Panc1 (cell line): ENCODE results near the gene TMEM184A. TPM values are rescaled to one million over a fixed set of nuclear protein-coding genes. Genes with fewer than 3 reads are reported as not detected.

Experiments used
- ATAC-seq: fragments of 200-7000 bp; cut with Tn5 transposase; 2 replicates; pipeline ENCODE4 v1.9.1; 2020; ENCODE audit warnings: mild to moderate bottlenecking, moderate library complexity
- BruUV-seq: library from RNA; stranded (reverse); fragments of 400-500 nt; replicated peaks from 2 replicates; lab custom pipeline; 2021; lab: Mats Ljungman, UMichigan
- CTCF ChIA-PET: fragments of 300-600 bp; sonication (Branson Sonifier 250); formaldehyde crosslinking; loops from one replicate; lab custom pipeline; 2022; ENCODE audit warnings: antibody characterized with exemption; lab: Charles Lee
- POLR2A ChIA-PET: fragments of 300-600 bp; sonication (Branson Sonifier 250); formaldehyde crosslinking; loops from one replicate; lab custom pipeline; 2022; ENCODE audit warnings: antibody characterized with exemption; lab: Charles Lee
- DNase-seq: peaks from one replicate; pipeline ENCODE4 v3.0.0-alpha.2; 2010; ENCODE audit warnings: low read depth, low spot score
- H3K27ac ChIP-seq: 2 replicates; pipeline ENCODE4 v1.5.1; 2011; ENCODE audit warnings: mild to moderate bottlenecking, low read length, inconsistent platforms
- H3K27me3 ChIP-seq: fragments of 200-500 bp; sonication (Bioruptor generic); 2 replicates; pipeline ENCODE4 v1.6.0; 2014; ENCODE audit warnings: low read length, inconsistent platforms; ENCODE audit not compliant: control insufficient read depth, insufficient read depth
- H3K36me3 ChIP-seq: fragments of 200-500 bp; sonication (Bioruptor generic); 2 replicates; pipeline ENCODE4 v1.5.1; 2014; ENCODE audit warnings: inconsistent platforms, mild to moderate bottlenecking, low read length, moderate library complexity; ENCODE audit not compliant: control insufficient read depth, insufficient read depth
- H3K4me1 ChIP-seq: 2 replicates; pipeline ENCODE4 v1.5.1; 2011; ENCODE audit warnings: inconsistent platforms, mild to moderate bottlenecking, low read length, moderate library complexity; ENCODE audit not compliant: control insufficient read depth, insufficient read depth
- H3K4me3 ChIP-seq, 2 experiments: 2 replicates each; pipeline ENCODE4 v1.5.1; 2011 to 2012; ENCODE audit warnings: low read depth in 2 of 2, low read length in 2 of 2, mild to moderate bottlenecking in 2 of 2, inconsistent platforms in 1 of 2, moderate library complexity in 1 of 2
- H3K9me3 ChIP-seq: fragments of 200-500 bp; sonication (Bioruptor generic); 2 replicates; pipeline ENCODE4 v1.5.1; 2014; ENCODE audit warnings: low read depth, mild to moderate bottlenecking, inconsistent platforms, low read length, moderate library complexity; ENCODE audit not compliant: control insufficient read depth, insufficient read depth
- POLR2AphosphoS5 ChIP-seq: IDR thresholded peaks from 2 replicates; pipeline ENCODE4 v1.6.1; 2012; ENCODE audit warnings: mild to moderate bottlenecking, low read depth, low read length, moderate library complexity
- SIN3A ChIP-seq: IDR thresholded peaks from 2 replicates; pipeline ENCODE4 v1.6.1; 2012; ENCODE audit warnings: low read depth, mild to moderate bottlenecking, low read length, moderate library complexity, borderline replicate concordance; ENCODE audit not compliant: insufficient read depth
- TCF7L2 ChIP-seq: IDR thresholded peaks from 2 replicates; pipeline ENCODE4 v1.6.1; 2011; ENCODE audit warnings: mild to moderate bottlenecking, low read depth, low read length, inconsistent platforms
- in situ Hi-C: cut with HindIII; loops from 2 replicates; pipeline ENCODE4 v1.10.0; 2016; ENCODE audit warnings: low sequenced_read_pairs, low pct_unique_long_range_greater_than_20kb
- intact Hi-C: fragments of 100-400 bp; cut with micrococcal nuclease; formaldehyde crosslinking; loops from one replicate; pipeline ENCODE4 v1.10.0; 2022; ENCODE audit not compliant: unreplicated experiment
- total RNA-seq: library from RNA; stranded (reverse); gene quantifications from one replicate; pipeline ENCODE4 v1.2.1, GENCODE V29; 2021; ENCODE audit not compliant: unreplicated experiment
- TF ChIP-seq, protein P1 (sequence below), 2 experiments: IDR thresholded peaks; 2 replicates each; pipeline ENCODE4 v1.6.1; 2011 to 2012; ENCODE audit warnings: low read depth in 2 of 2, control low read depth in 1 of 2, low read length in 1 of 2, mild to moderate bottlenecking in 1 of 2, moderate library complexity in 1 of 2; ENCODE audit not compliant: insufficient read depth in 1 of 2
- TF ChIP-seq, protein P2 (sequence below): fragments of 450-650 bp; IDR thresholded peaks from 2 replicates; pipeline ENCODE4 v1.5.1; 2017; ENCODE audit warnings: mild to moderate bottlenecking

TMEM184A gene
- total RNA-seq, 1 experiment from 2014 or later, result 9.2 TPM

DNA sequence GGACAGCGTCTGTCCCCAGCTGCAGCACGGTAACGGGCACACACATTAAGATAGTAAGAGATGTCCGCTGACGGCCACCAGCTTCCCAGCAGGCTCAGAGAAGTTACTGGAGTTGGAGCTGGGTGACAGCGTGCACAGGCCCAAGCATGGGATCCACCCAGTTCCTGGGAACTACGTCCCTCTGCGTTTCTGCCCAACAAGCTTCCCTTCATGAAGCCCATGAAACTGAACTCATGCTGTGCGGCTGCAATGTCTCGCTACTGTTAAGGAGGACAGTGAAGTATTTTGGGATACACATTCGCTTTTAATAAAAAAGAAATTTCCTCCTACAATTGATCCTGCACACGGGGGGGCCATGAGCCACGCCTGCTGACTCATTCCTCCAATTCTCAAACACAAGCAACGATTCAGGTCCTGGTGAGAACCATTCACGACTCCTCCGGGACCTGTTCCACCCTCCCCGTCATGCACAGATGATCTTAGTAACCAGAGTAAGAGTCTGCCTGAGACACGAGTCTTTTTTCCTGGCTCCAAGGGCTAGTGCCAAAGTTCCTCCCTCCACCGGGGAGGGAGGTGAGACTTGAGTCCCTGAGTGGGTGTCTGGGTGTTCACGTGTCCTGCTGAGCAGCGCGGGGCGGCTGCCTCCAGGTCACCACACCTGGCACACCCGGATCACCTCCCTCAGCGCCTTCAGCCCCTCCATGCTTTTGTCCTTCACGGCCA, 11.2 kb upstream of the TMEM184A start:
- ATAC-seq (0 out of 2 replicates have a peak, but pooled peaks have one; percentile 6), DNase-seq (no peak)
- H3K27me3 ChIP-seq, result no peaks in the 10 kb centered on the region
- peak overlapping the region; percentile 59 for H3K27ac ChIP-seq
- in situ Hi-C loops (no loop called here), intact Hi-C loops (no loop called here)
- BruUV-seq, result no TSS peak
- ChIA-PET POLR2A (no interaction called here), CTCF (interaction anchor here (0.7 kb wide), 2 partner anchors 581 to 1800 kb away, joined by 3 to 4 read pairs; no protein-coding TSS in a partner anchor)
- H3K4me3 ChIP-seq, result peak overlapping the region; percentile 17 to 31; a peak in 3 of 4 replicates
- peaks cover 31% of the 10 kb centered on the region for H3K4me1 ChIP-seq
- H3K9me3 ChIP-seq, result no peaks in the 10 kb centered on the region
- H3K36me3 ChIP-seq, result no peaks in the 10 kb centered on the region
- TF ChIP-seq POLR2AphosphoS5 (no peak), TCF7L2 (no peak), SIN3A (no peak)
- TF ChIP-seq, protein P1, sequence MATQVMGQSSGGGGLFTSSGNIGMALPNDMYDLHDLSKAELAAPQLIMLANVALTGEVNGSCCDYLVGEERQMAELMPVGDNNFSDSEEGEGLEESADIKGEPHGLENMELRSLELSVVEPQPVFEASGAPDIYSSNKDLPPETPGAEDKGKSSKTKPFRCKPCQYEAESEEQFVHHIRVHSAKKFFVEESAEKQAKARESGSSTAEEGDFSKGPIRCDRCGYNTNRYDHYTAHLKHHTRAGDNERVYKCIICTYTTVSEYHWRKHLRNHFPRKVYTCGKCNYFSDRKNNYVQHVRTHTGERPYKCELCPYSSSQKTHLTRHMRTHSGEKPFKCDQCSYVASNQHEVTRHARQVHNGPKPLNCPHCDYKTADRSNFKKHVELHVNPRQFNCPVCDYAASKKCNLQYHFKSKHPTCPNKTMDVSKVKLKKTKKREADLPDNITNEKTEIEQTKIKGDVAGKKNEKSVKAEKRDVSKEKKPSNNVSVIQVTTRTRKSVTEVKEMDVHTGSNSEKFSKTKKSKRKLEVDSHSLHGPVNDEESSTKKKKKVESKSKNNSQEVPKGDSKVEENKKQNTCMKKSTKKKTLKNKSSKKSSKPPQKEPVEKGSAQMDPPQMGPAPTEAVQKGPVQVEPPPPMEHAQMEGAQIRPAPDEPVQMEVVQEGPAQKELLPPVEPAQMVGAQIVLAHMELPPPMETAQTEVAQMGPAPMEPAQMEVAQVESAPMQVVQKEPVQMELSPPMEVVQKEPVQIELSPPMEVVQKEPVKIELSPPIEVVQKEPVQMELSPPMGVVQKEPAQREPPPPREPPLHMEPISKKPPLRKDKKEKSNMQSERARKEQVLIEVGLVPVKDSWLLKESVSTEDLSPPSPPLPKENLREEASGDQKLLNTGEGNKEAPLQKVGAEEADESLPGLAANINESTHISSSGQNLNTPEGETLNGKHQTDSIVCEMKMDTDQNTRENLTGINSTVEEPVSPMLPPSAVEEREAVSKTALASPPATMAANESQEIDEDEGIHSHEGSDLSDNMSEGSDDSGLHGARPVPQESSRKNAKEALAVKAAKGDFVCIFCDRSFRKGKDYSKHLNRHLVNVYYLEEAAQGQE (IDR thresholded peaks at IDR 0.05; ENCODE audit: insufficient read depth in 1 of 2, low read depth in 2 of 2, low read length in 1 of 2), result no peak
- TF ChIP-seq, protein P2, sequence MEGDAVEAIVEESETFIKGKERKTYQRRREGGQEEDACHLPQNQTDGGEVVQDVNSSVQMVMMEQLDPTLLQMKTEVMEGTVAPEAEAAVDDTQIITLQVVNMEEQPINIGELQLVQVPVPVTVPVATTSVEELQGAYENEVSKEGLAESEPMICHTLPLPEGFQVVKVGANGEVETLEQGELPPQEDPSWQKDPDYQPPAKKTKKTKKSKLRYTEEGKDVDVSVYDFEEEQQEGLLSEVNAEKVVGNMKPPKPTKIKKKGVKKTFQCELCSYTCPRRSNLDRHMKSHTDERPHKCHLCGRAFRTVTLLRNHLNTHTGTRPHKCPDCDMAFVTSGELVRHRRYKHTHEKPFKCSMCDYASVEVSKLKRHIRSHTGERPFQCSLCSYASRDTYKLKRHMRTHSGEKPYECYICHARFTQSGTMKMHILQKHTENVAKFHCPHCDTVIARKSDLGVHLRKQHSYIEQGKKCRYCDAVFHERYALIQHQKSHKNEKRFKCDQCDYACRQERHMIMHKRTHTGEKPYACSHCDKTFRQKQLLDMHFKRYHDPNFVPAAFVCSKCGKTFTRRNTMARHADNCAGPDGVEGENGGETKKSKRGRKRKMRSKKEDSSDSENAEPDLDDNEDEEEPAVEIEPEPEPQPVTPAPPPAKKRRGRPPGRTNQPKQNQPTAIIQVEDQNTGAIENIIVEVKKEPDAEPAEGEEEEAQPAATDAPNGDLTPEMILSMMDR, result no peak

DNA sequence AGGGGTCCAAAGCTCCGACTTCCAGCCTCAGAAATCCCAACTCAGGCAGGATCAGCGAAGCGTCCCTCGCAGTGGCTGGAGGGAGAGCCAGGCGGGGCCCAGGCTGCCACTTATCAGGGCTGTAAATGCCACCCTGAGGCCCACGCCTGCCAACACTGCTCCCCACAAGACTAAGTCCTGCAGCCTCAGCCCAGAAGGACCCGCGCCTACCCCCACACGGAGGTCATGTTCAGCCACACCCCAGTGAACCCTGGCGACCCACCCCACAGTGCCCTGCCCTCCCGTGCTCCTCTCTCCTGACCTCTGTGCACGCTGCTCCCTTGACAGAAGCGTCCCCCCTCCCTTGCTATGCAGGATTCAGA, 10.7 kb upstream of the TMEM184A start:
- ATAC-seq (no peak), DNase-seq (no peak)
- H3K27me3 ChIP-seq, result no peaks in the 10 kb centered on the region
- TF ChIP-seq, protein P2, result no peak
- TF ChIP-seq SIN3A (no peak), POLR2AphosphoS5 (no peak), TCF7L2 (no peak)
- TF ChIP-seq, protein P1 (IDR thresholded peaks at IDR 0.05; ENCODE audit: insufficient read depth in 1 of 2, low read depth in 2 of 2, low read length in 1 of 2), result no peak
- H3K9me3 ChIP-seq, result no peaks in the 10 kb centered on the region
- H3K4me1 ChIP-seq, result peaks cover 31% of the 10 kb centered on the region
- no peaks in the 10 kb centered on the region for H3K36me3 ChIP-seq
- intact Hi-C loops (no loop called here), in situ Hi-C loops (no loop called here)
- H3K4me3 ChIP-seq, result no peak overlapping the region
- BruUV-seq, result no TSS peak
- ChIA-PET CTCF (interaction anchor here (0.7 kb wide), 2 partner anchors 581 to 1801 kb away, joined by 3 to 4 read pairs; no protein-coding TSS in a partner anchor), POLR2A (no interaction called here)
- no peak overlapping the region for H3K27ac ChIP-seq
